Muscle layer of duodenum (tissue), 2 donors: ENCODE data around the gene TET3.

Source experiments
- H3K27ac ChIP-seq: one replicate; pipeline ENCODE4 v1.7.0; 2013; ENCODE audit warnings: mild to moderate bottlenecking, low read length
- H3K27me3 ChIP-seq: one replicate; pipeline ENCODE4 v1.7.0; 2013; ENCODE audit warnings: low read depth, mild to moderate bottlenecking, control low read depth, low read length
- H3K36me3 ChIP-seq, 2 donors: one replicate each; pipeline ENCODE4 v1.7.0; 2013; ENCODE audit warnings: low read length in 2 of 2, control low read depth in 1 of 2, mild to moderate bottlenecking in 1 of 2; ENCODE audit not compliant: insufficient read depth in 2 of 2, control insufficient read depth in 1 of 2
- H3K4me1 ChIP-seq, 2 donors: one replicate each; pipeline ENCODE4 v1.7.0; 2013; ENCODE audit warnings: low read length in 2 of 2, mild to moderate bottlenecking in 2 of 2, control low read depth in 1 of 2, moderate library complexity in 1 of 2; ENCODE audit not compliant: insufficient read depth in 2 of 2, control insufficient read depth in 1 of 2
- H3K4me3 ChIP-seq, 2 donors: one replicate each; pipeline ENCODE4 v1.7.0; 2013; ENCODE audit warnings: low read length in 2 of 2, low read depth in 1 of 2, mild to moderate bottlenecking in 1 of 2
- H3K9me3 ChIP-seq, 2 donors: one replicate each; pipeline ENCODE4 v1.7.0; 2013; ENCODE audit warnings: low read length in 2 of 2, control low read depth in 1 of 2, mild to moderate bottlenecking in 1 of 2; ENCODE audit not compliant: control insufficient read depth in 1 of 2
- donor health status: healthy.

The TET3 gene

DNA sequence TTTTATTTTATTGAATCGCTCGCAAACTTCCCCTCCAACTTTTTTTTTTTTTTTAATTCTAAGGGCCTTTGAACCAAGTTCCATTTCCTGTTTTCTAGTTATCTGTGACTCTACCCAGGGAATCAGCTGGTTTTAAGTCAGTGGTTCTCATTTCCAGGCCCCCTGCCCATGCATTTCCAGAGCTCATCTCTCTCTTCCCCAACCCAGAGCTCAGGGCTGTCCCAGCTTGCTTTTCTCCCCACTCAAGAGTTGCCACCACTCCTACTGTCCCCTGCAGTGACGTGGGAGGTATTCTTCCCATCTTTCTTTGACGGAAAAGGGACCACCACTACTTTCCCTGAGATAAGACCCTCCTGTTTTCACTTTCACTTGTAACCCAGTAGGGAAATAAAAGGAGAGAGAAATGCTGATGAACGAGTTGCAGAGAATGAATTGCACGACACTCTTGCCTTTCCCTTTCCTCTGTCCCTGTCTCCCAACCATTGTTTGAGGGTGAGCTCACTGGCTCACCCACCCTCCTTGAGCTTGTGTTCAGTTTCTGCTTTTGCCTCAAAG is 42.1 kb downstream of the TET3 start:
- H3K27ac ChIP-seq: no peak overlapping the region
- no peaks in the 10 kb centered on the region for H3K36me3 ChIP-seq

DNA sequence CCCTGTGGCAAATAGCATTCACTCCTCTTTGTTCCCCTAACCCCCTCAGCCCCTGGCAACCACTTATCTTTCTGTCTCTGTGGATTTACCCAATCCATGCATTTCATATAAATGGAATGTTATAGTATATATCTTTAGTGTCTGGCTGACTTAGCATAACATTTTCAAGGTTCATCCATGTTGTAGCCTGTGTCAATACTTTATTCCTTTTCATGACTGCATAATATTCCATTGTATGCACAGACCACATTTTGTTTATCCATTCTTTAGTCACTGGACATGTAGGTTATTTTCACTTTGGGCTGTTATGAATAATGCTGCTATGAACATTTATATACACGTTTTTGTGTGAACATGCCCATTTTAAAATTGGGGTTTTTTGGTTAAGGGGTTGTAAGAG is 42.8 kb downstream of the TET3 start:
- no peak overlapping the region for H3K27ac ChIP-seq
- no peaks in the 10 kb centered on the region for H3K36me3 ChIP-seq
- H3K4me3 ChIP-seq: no peak overlapping the region
- no peaks in the 10 kb centered on the region for H3K27me3 ChIP-seq
- H3K4me1 ChIP-seq: peaks cover 0 to 11% of the 10 kb centered on the region in 2 donors
- peaks cover 0 to 2% of the 10 kb centered on the region in 2 donors for H3K9me3 ChIP-seq

More for the DNA sequence above, 42.1 kb downstream of the TET3 start:
- peaks cover 0 to 4% of the 10 kb centered on the region in 2 donors for H3K4me1 ChIP-seq
- H3K4me3 ChIP-seq: no peak overlapping the region
- H3K9me3 ChIP-seq: peaks cover 0 to 2% of the 10 kb centered on the region in 2 donors
- no peaks in the 10 kb centered on the region for H3K27me3 ChIP-seq

GRCh38 chr2:74028290-74028689 is 43.6 kb downstream of the TET3 start:
- no peaks in the 10 kb centered on the region for H3K27me3 ChIP-seq
- H3K4me1 ChIP-seq: peaks cover 0 to 16% of the 10 kb centered on the region in 2 donors
- no peaks in the 10 kb centered on the region for H3K36me3 ChIP-seq
- H3K9me3 ChIP-seq: peaks cover 0 to 2% of the 10 kb centered on the region in 2 donors
- no peak overlapping the region for H3K27ac ChIP-seq
- H3K4me3 ChIP-seq: no peak overlapping the region

DNA sequence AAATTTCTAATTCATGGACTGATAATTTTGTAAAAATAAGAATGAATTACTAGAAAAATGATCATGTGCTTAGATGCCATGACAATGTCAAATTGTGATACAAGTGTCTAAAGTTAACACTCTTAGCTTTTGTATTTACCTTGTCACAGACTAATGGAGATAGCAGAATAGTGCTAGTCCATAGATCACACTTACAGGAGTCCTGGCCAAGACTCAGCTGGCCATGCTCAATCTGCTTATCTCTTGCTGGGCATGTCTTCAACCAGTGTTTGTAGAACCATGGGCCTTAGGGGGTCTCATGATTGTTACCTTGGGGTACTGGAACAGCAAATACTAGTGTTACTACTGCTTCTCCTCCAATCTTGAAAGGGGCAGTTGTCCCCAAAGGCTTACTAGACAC is 44.0 kb downstream of the TET3 start:
- Histone ChIP-seq H3K27me3 (no peaks in the 10 kb centered on the region), H3K4me3 (no peak overlapping the region), H3K27ac (no peak overlapping the region), H3K36me3 (no peaks in the 10 kb centered on the region), H3K4me1 (peaks cover 0 to 16% of the 10 kb centered on the region in 2 donors), H3K9me3 (peaks cover 0 to 2% of the 10 kb centered on the region in 2 donors)

DNA sequence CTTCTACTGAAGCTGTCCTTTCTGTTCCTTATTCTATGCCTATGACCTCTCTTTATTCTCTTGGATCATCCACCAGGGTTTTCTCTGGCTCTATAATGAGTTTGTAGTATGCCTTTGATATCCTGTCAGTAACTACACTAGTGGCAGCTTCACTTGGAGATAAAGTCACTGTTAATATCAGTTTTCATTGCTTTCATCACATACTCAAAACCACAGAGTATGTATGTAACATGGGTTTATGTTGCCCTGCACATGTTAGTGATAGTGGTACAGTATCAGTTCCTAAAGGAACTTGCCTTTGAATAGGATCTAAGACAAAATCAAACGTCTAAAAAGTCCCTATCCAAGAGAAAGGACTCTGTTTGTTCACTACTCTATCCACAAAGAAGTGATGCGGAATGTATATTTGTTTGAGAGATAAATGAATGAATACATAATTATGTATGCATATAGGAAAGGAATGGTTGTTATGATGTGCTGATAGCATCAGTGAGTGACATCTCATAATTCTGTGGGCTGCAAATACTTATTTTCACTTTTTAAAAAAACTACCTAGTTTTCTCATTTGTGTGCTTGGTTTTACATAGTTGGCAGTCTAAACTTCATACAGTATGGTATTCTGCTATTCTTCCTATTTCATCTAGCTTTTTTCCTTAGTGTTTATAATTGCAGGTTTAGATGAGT is 45.1 kb downstream of the TET3 start:
- H3K27ac ChIP-seq: no peak overlapping the region
- no peak overlapping the region for H3K4me3 ChIP-seq
- H3K36me3 ChIP-seq: no peaks in the 10 kb centered on the region
- H3K4me1 ChIP-seq: peaks cover 0 to 16% of the 10 kb centered on the region in 2 donors
- no peaks in the 10 kb centered on the region for H3K27me3 ChIP-seq
- peaks cover 0 to 2% of the 10 kb centered on the region in 2 donors for H3K9me3 ChIP-seq

- Histone ChIP-seq H3K36me3 (no peaks in the 10 kb centered on the region), H3K9me3 (peaks cover 0 to 2% of the 10 kb centered on the region in 2 donors), H3K27me3 (no peaks in the 10 kb centered on the region), H3K4me3 (no peak overlapping the region), H3K4me1 (peaks cover 0 to 16% of the 10 kb centered on the region in 2 donors), H3K27ac (no peak overlapping the region)
These were observed 46.5 kb downstream of the TET3 start for GRCh38 chr2:74031221-74031620.

DNA sequence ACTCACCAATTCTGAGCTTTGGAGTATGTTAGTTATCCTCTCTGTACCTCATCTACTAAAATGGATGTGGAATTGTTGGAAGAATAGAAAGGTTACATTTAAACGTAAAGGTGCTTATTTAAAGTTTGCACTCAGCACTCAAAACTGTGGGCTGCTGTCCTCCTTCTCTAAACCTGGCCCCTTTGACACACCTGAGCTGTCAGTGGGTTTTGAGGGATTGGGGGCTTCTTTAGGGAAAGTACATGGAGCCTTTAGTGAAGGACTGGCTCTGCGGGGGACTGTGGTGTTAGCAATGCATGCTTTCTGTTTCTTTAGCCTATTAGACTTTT is 47.2 kb downstream of the TET3 start:
- Histone ChIP-seq H3K27me3 (no peaks in the 10 kb centered on the region), H3K27ac (no peak overlapping the region), H3K9me3 (peaks cover 0 to 2% of the 10 kb centered on the region in 2 donors), H3K4me1 (peaks cover 6 to 19% of the 10 kb centered on the region in 2 donors), H3K4me3 (peak overlapping the region in 1 of 2 donors; percentile 21), H3K36me3 (no peaks in the 10 kb centered on the region)

DNA sequence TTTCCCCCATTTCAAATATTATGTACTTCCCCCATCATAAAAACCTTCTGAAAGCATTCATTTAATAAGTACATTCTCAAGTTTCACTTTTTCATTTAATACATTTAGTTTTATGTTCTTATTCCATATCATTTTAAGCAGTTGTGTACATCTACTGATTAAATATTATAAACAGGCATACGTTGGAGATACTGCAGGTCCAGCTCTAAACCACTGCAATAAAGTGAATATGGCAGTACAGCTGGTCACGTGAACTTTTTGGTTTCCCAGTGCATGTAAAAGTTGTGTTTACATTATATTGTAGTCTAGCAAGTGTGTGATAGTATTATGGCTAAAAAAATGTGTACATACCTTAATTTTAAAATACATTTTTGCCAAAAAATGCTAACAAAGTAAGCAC is 48.7 kb downstream of the TET3 start:
- Histone ChIP-seq H3K4me3 (no peak overlapping the region), H3K9me3 (no peaks in the 10 kb centered on the region), H3K4me1 (peaks cover 19 to 29% of the 10 kb centered on the region in 2 donors), H3K27me3 (no peaks in the 10 kb centered on the region), H3K27ac (no peak overlapping the region), H3K36me3 (no peaks in the 10 kb centered on the region)
